ENCODE data around the gene COPS6.
A peak's percentile ranks its signal among the peaks of the same experiment; 100 is the strongest.

Gene COPS6

GRCh38 chr7:100088621-100089457 lies at the start of gene COPS6:
COPS6 (plus strand) TSS chr7:100088969; CDS start chr7:100088991, 22 bp downstream.
- TF ChIP-seq REST (IDR thresholded peaks at IDR 0.05; ENCODE audit: low read depth) = no peak
- TF ChIP-seq EGR1 (IDR thresholded peaks at IDR 0.05) = peak; percentile 14; the same call in 1 of the 2 replicates
- TF ChIP-seq FOXM1 (IDR thresholded peaks at IDR 0.05; ENCODE audit: borderline replicate concordance, low read depth) = no peak
- TF ChIP-seq NFIC (IDR thresholded peaks at IDR 0.05) = no peak; the same call in 1 of the 2 replicates
- 0 out of 2 replicates have a peak, but pooled peaks have one; percentile 15 for TF ChIP-seq TCF12 (IDR thresholded peaks at IDR 0.05; ENCODE audit: low read depth)
- TF ChIP-seq EP300 (IDR thresholded peaks at IDR 0.05; ENCODE audit: borderline replicate concordance) = no peak
- peak; percentile 97 for TF ChIP-seq YY1 (IDR thresholded peaks at IDR 0.05; ENCODE audit: low read depth)
- TF ChIP-seq CEBPB (IDR thresholded peaks at IDR 0.05) = no peak
- TF ChIP-seq ZBTB7A (IDR thresholded peaks at IDR 0.05; ENCODE audit: low read depth) = no peak
- no peak for TF ChIP-seq RAD21 (IDR thresholded peaks at IDR 0.05; ENCODE audit: low read depth)
- peak; percentile 92 for TF ChIP-seq MAX (IDR thresholded peaks at IDR 0.05)
- peak; percentile 39; the same call in 1 of the 2 replicates for TF ChIP-seq USF1 (IDR thresholded peaks at IDR 0.05)
- peak; percentile 35; the same call in 1 of the 2 replicates for TF ChIP-seq TEAD4 (IDR thresholded peaks at IDR 0.05)
- TF ChIP-seq TAF1 (IDR thresholded peaks at IDR 0.05; ENCODE audit: low read depth) = peak; percentile 98
- TF ChIP-seq CREB1 (IDR thresholded peaks at IDR 0.05; ENCODE audit: low read depth) = no peak

- TF ChIP-seq ZBTB7A (IDR thresholded peaks at IDR 0.05; ENCODE audit: low read depth) = no peak
- no peak for TF ChIP-seq RAD21 (IDR thresholded peaks at IDR 0.05; ENCODE audit: low read depth)
- no peak for TF ChIP-seq YY1 (IDR thresholded peaks at IDR 0.05; ENCODE audit: low read depth)
- TF ChIP-seq CREB1 (IDR thresholded peaks at IDR 0.05; ENCODE audit: low read depth) = no peak
- TF ChIP-seq EP300 (IDR thresholded peaks at IDR 0.05; ENCODE audit: borderline replicate concordance) = no peak
- no peak for TF ChIP-seq TCF12 (IDR thresholded peaks at IDR 0.05; ENCODE audit: low read depth)
- no peak for TF ChIP-seq MAX (IDR thresholded peaks at IDR 0.05)
- TF ChIP-seq USF1 (IDR thresholded peaks at IDR 0.05) = no peak
- no peak for TF ChIP-seq EGR1 (IDR thresholded peaks at IDR 0.05)
- no peak for TF ChIP-seq FOXM1 (IDR thresholded peaks at IDR 0.05; ENCODE audit: borderline replicate concordance, low read depth)
- TF ChIP-seq TAF1 (IDR thresholded peaks at IDR 0.05; ENCODE audit: low read depth) = no peak
- TF ChIP-seq REST (IDR thresholded peaks at IDR 0.05; ENCODE audit: low read depth) = no peak
- no peak for TF ChIP-seq TEAD4 (IDR thresholded peaks at IDR 0.05)
- TF ChIP-seq NFIC (IDR thresholded peaks at IDR 0.05) = no peak
- TF ChIP-seq CEBPB (IDR thresholded peaks at IDR 0.05) = no peak
These were observed 48.2 kb upstream of the COPS6 start for GRCh38 chr7:100040575-100040974.

- TF ChIP-seq USF1 (IDR thresholded peaks at IDR 0.05) = no peak
- TF ChIP-seq ZBTB7A (IDR thresholded peaks at IDR 0.05; ENCODE audit: low read depth) = no peak
- no peak for TF ChIP-seq EGR1 (IDR thresholded peaks at IDR 0.05)
- no peak for TF ChIP-seq CEBPB (IDR thresholded peaks at IDR 0.05)
- no peak for TF ChIP-seq YY1 (IDR thresholded peaks at IDR 0.05; ENCODE audit: low read depth)
- no peak for TF ChIP-seq RAD21 (IDR thresholded peaks at IDR 0.05; ENCODE audit: low read depth)
- no peak for TF ChIP-seq EP300 (IDR thresholded peaks at IDR 0.05; ENCODE audit: borderline replicate concordance)
- TF ChIP-seq FOXM1 (IDR thresholded peaks at IDR 0.05; ENCODE audit: borderline replicate concordance, low read depth) = no peak
- TF ChIP-seq CREB1 (IDR thresholded peaks at IDR 0.05; ENCODE audit: low read depth) = no peak
- TF ChIP-seq MAX (IDR thresholded peaks at IDR 0.05) = no peak
- no peak for TF ChIP-seq TEAD4 (IDR thresholded peaks at IDR 0.05)
- TF ChIP-seq TCF12 (IDR thresholded peaks at IDR 0.05; ENCODE audit: low read depth) = no peak
- no peak for TF ChIP-seq REST (IDR thresholded peaks at IDR 0.05; ENCODE audit: low read depth)
- TF ChIP-seq TAF1 (IDR thresholded peaks at IDR 0.05; ENCODE audit: low read depth) = no peak
- no peak for TF ChIP-seq NFIC (IDR thresholded peaks at IDR 0.05)
These were observed 44.1 kb upstream of the COPS6 start for GRCh38 chr7:100044718-100045117.

Data from Ishikawa (cell line).